Measurements from ENCODE around the gene POLA2.

The POLA2 gene

GRCh38 chr11:65279279-65279678 lies 17.5 kb downstream of the POLA2 start:
- TF ChIP-seq CTCF (IDR thresholded peaks at IDR 0.05; ENCODE audit: low read depth, low read length) = no peak
- H3K4me3 ChIP-seq (ENCODE audit: low read depth, low read length) = no peak overlapping the region

- TF ChIP-seq CTCF (IDR thresholded peaks at IDR 0.05; ENCODE audit: low read depth, low read length) = no peak
These were observed 18.1 kb downstream of the POLA2 start for GRCh38 chr11:65279741-65280440.

GRCh38 chr11:65280646-65281045 lies 18.9 kb downstream of the POLA2 start:
- H3K4me3 ChIP-seq (ENCODE audit: low read depth, low read length) = no peak overlapping the region
- no peak for TF ChIP-seq CTCF (IDR thresholded peaks at IDR 0.05; ENCODE audit: low read depth, low read length)

More at GRCh38 chr11:65279741-65280440, 18.1 kb downstream of the POLA2 start:
- H3K4me3 ChIP-seq (ENCODE audit: low read depth, low read length) = no peak overlapping the region

GRCh38 chr11:65286686-65287085 lies 24.9 kb downstream of the POLA2 start:
- no peak for TF ChIP-seq CTCF (IDR thresholded peaks at IDR 0.05; ENCODE audit: low read depth, low read length)
- no peak overlapping the region for H3K4me3 ChIP-seq (ENCODE audit: low read depth, low read length)

GRCh38 chr11:65287601-65288000 lies 25.8 kb downstream of the POLA2 start:
- H3K4me3 ChIP-seq (ENCODE audit: low read depth, low read length) = no peak overlapping the region
- TF ChIP-seq CTCF (IDR thresholded peaks at IDR 0.05; ENCODE audit: low read depth, low read length) = no peak

GRCh38 chr11:65288706-65289536 lies 27.2 kb downstream of the POLA2 start:
- H3K4me3 ChIP-seq (ENCODE audit: low read depth, low read length) = no peak overlapping the region
- no peak for TF ChIP-seq CTCF (IDR thresholded peaks at IDR 0.05; ENCODE audit: low read depth, low read length)

Data from WI38 (cell line).